ENCODE results near the gene DEDD. TPM values are rescaled to one million over a fixed set of nuclear protein-coding genes. Genes with fewer than 3 reads are reported as not detected.
A peak's percentile ranks its signal among the peaks of the same experiment; 100 is the strongest.

Gene DEDD
- polyA plus RNA-seq, 3 donors, result 40.9 to 56.3 (median 42.2) TPM

- H3K27ac Mint-ChIP-seq, result peak within 1 kb of the TSS; percentile 95 to 99 (median 97)
- peaks cover 21 to 28% of the 10 kb centered on the region in 2 donors for H3K4me1 ChIP-seq (ENCODE audit: control insufficient read depth in 1 of 2, insufficient read depth in 2 of 2, low read length in 2 of 2)
- H2AFZ ChIP-seq (ENCODE audit: insufficient read depth, low read depth, low read length, poor library complexity, severe bottlenecking), result peak within 1 kb of the TSS; percentile 89
- H3K4me1 Mint-ChIP-seq, result peaks cover 38% of the 10 kb centered on the region
- peak within 1 kb of the TSS; percentile 78 for H3K4me2 ChIP-seq (replicated peaks; ENCODE audit: extremely low read depth, low read length, poor library complexity, severe bottlenecking)
- H3K36me3 ChIP-seq (replicated peaks in 1 of 2; ENCODE audit: control insufficient read depth in 1 of 2, insufficient read depth in 2 of 2, low read length in 2 of 2), result peaks cover 29 to 62% of the 10 kb centered on the region in 2 donors
- peak within 1 kb of the TSS; percentile 85 for H3K9ac ChIP-seq (ENCODE audit: insufficient read depth, low read length, poor library complexity, severe bottlenecking)
- H3K27me3 ChIP-seq (ENCODE audit: control insufficient read depth in 2 of 2, insufficient read depth in 2 of 2, low read length in 2 of 2), result no peaks in the 10 kb centered on the region
- TF ChIP-seq CTCF (IDR thresholded peaks at IDR 0.05), result peak; percentile 56
- H3K9me3 ChIP-seq (replicated peaks in 1 of 2; ENCODE audit: control insufficient read depth in 1 of 2, insufficient read depth in 1 of 2, low read length in 2 of 2), result no peaks in the 10 kb centered on the region
- H3K4me3 ChIP-seq (replicated peaks in 1 of 3; ENCODE audit: low read depth in 2 of 3, low read length in 3 of 3), result peak within 1 kb of the TSS; percentile 33 to 75 (median 73)
- H3K9me3 Mint-ChIP-seq, result no peaks in the 10 kb centered on the region
- H3K27me3 Mint-ChIP-seq (ENCODE audit: low read depth in 3 of 3), result peaks cover 0 to 2% (median 0%) of the 10 kb centered on the region in 3 donors
- H3K4me3 Mint-ChIP-seq, result peak within 1 kb of the TSS; percentile 83 to 94
- H4K20me1 ChIP-seq (ENCODE audit: insufficient read depth, low read length), result no peaks in the 10 kb centered on the region
- peaks cover 4% of the 10 kb centered on the region for H3K79me2 ChIP-seq (ENCODE audit: insufficient read depth, low read length)
- intact Hi-C loops (cut with micrococcal nuclease), result no loop called here
- peak; percentile 95 to 97 (median 96) for DNase-seq
- 0% methylated on average over 37 of the region's 54 CpGs for WGBS (ENCODE audit: insufficient coverage)
- H3K36me3 Mint-ChIP-seq, result peaks cover 55 to 67% of the 10 kb centered on the region in 2 donors
- H3K27ac ChIP-seq (ENCODE audit: low read depth in 1 of 2, low read length in 2 of 2), result peak within 1 kb of the TSS; percentile 91 to 98
Measured at GRCh38 chr1:161165742-161166668, 33.5 kb upstream of the DEDD start, which contains the start of gene PPOX. Gene PPOX, plus strand, starts transcription at chr1:161166426. Its CDS starts 422 bp downstream, at chr1:161166848.

DNA sequence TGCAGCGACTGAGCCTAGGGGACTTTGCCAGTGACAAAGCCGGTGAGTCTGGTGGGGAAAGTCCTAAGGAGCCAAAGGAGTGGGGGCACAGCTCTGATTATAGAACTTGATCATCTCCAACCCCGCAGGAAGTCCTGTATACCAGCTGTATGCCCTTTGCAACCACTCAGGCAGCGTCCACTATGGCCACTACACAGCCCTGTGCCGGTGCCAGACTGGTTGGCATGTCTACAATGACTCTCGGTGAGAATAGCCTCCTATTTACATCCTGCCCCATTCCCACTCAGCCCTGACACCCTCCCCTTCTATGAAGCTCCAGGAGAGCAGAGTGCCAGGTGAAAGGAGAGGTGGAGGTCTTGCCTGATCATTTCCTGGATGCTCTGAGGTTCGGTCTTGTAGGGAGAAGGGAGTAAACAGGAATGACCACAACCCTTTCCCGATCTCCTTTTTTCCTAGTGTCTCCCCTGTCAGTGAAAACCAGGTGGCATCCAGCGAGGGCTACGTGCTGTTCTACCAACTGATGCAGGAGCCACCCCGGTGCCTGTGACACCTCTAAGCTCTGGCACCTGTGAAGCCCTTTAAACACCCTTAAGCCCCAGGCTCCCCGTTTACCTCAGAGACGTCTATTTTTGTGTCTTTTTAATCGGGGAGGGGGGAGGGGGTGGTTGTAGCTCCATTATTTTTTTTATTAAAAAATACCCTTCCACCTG is 32.6 kb upstream of the DEDD start:
- DNase-seq, result no peak
- H3K4me1 ChIP-seq (ENCODE audit: control insufficient read depth in 1 of 2, insufficient read depth in 2 of 2, low read length in 2 of 2), result peaks cover 24 to 37% of the 10 kb centered on the region in 2 donors
- H4K20me1 ChIP-seq (ENCODE audit: insufficient read depth, low read length), result no peaks in the 10 kb centered on the region
- Mint-ChIP-seq H3K27ac (peak overlapping the region; percentile 95 to 99 (median 97)), H3K4me3 (peak overlapping the region in 1 of 2 donors; percentile 83), H3K36me3 (peaks cover 49 to 66% of the 10 kb centered on the region in 2 donors), H3K27me3 (ENCODE audit: low read depth in 3 of 3) (peaks cover 0 to 2% (median 0%) of the 10 kb centered on the region in 3 donors), H3K4me1 (peaks cover 45% of the 10 kb centered on the region), H3K9me3 (no peaks in the 10 kb centered on the region)
- peak overlapping the region; percentile 89 for H2AFZ ChIP-seq (ENCODE audit: insufficient read depth, low read depth, low read length, poor library complexity, severe bottlenecking)
- peaks cover 13% of the 10 kb centered on the region for H3K79me2 ChIP-seq (ENCODE audit: insufficient read depth, low read length)
- peak overlapping the region; percentile 91 to 98 for H3K27ac ChIP-seq (ENCODE audit: low read depth in 1 of 2, low read length in 2 of 2)
- H3K4me2 ChIP-seq (replicated peaks; ENCODE audit: extremely low read depth, low read length, poor library complexity, severe bottlenecking), result peak overlapping the region; percentile 78
- H3K27me3 ChIP-seq (ENCODE audit: control insufficient read depth in 2 of 2, insufficient read depth in 2 of 2, low read length in 2 of 2), result no peaks in the 10 kb centered on the region
- peaks cover 21 to 55% of the 10 kb centered on the region in 2 donors for H3K36me3 ChIP-seq (replicated peaks in 1 of 2; ENCODE audit: control insufficient read depth in 1 of 2, insufficient read depth in 2 of 2, low read length in 2 of 2)
- peak overlapping the region; percentile 33 to 75 (median 73) for H3K4me3 ChIP-seq (replicated peaks in 1 of 3; ENCODE audit: low read depth in 2 of 3, low read length in 3 of 3)
- peak overlapping the region; percentile 85 for H3K9ac ChIP-seq (ENCODE audit: insufficient read depth, low read length, poor library complexity, severe bottlenecking)
- 88% methylated on average over 6 of the region's 14 CpGs for WGBS (ENCODE audit: insufficient coverage)
- no peak for TF ChIP-seq CTCF (IDR thresholded peaks at IDR 0.05)
- intact Hi-C loops (cut with micrococcal nuclease), result no loop called here
- no peaks in the 10 kb centered on the region for H3K9me3 ChIP-seq (replicated peaks in 1 of 2; ENCODE audit: control insufficient read depth in 1 of 2, insufficient read depth in 1 of 2, low read length in 2 of 2)
